BJ (cell line): ENCODE data around the gene ABI2. TPM values are rescaled to one million over a fixed set of nuclear protein-coding genes. Genes with fewer than 3 reads are reported as not detected.

Experiments used
- CTCF ChIA-PET: fragments of 350-600 bp; formaldehyde crosslinking; extraction: SDS; loops from one replicate; lab custom pipeline; 2021; ENCODE audit warnings: antibody characterized with exemption, inconsistent platforms; lab: Yijun Ruan, JAX
- POLR2A ChIA-PET: fragments of 300-600 bp; sonication (Branson Sonifier 250); formaldehyde crosslinking; extraction: SDS; loops from one replicate; lab custom pipeline; 2021; ENCODE audit warnings: antibody characterized with exemption; lab: Charles Lee
- DNase-seq: peaks from one replicate; pipeline ENCODE4 v3.0.0-alpha.2; 2011; ENCODE audit warnings: low read depth
- H3K27me3 ChIP-seq: 2 replicates; pipeline ENCODE4 v1.6.0; 2011; ENCODE audit warnings: low read length; ENCODE audit not compliant: control insufficient read depth, insufficient read depth
- H3K36me3 ChIP-seq: 2 replicates; pipeline ENCODE4 v1.5.1; 2011; ENCODE audit warnings: low read length; ENCODE audit not compliant: control insufficient read depth, insufficient read depth
- H3K4me3 ChIP-seq: 2 replicates; pipeline ENCODE4 v1.5.1; 2011; ENCODE audit warnings: low read depth, mild to moderate bottlenecking, control low read depth, low read length
- polyA minus RNA-seq: library from RNA; depleted of rRNA, polyadenylated mRNA; stranded (reverse); fragments of >200 nt; gene quantifications from 2 replicates; pipeline ENCODE4 v1.2.3, GENCODE V29; 2011; rRNA and poly(A)+ RNA removed
- polyA plus RNA-seq: library from polyadenylated mRNA; depleted of rRNA; stranded (reverse); fragments of >200 nt; gene quantifications from 2 replicates; pipeline ENCODE4 v1.2.3, GENCODE V29; 2011; rRNA removed
- TF ChIP-seq, protein P1 (sequence below): IDR thresholded peaks from 2 replicates; pipeline ENCODE4 v1.5.1; 2011; ENCODE audit warnings: low read depth, mild to moderate bottlenecking, control low read depth, inconsistent platforms, low read length, moderate library complexity; ENCODE audit not compliant: insufficient read depth

The ABI2 gene
- polyA plus RNA-seq (36.1 and 56.2 TPM in 2 replicates), polyA minus RNA-seq (31.3 and 33.4 TPM in 2 replicates)

DNA sequence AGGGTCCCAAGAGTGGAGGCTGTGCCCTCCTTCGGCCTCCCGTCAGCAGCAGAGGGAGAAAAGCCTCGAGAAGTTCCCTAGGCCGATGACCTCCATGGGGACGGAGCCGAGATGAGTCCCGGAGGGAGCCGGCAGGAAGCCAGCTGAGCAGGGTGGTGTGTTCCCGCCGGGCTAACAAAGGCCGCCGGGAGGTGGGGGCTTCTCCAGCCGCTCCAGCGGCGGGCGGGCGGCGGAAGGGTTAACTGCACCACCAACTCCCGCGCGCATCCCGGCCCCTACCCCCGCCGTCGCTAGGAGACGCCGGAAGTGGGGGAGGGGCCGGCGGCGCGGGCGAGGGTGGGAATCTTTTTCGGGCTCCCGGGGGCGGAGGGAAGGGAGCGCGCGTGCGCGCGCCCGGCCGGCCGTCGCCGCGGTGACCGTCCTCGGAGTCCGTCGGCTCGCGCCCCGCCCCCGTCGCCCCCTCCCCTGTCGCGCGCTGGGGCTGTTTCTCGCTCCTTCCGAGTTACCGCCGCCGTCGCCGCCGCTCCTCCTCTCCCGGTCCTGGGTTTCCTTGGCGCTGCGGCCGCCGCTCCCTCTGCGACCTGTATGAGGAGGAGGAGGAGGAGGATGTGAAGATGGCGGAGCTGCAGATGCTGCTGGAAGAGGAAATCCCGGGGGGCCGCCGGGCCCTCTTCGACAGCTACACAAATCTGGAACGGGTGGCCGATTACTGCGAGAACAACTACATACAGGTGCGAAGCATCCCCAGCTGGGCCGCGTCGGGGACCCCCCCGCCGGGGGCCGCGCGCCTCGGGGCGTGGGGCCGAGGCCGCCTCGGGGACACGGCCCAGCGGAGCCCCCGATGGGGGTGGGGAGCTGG lies at the start of gene ABI2:
Gene ABI2, plus strand, starts transcription at position 494 of the 859 bp plus-strand sequence. Its CDS starts 121 bp downstream, at position 615.
- H3K27me3 ChIP-seq: no peaks in the 10 kb centered on the region
- POLR2A ChIA-PET: interaction anchor here (0.6 kb wide), 1 partner anchor 483 kb away, joined by 4 read pairs; no protein-coding TSS in a partner anchor
- H3K4me3 ChIP-seq: peak within 1 kb of the TSS; percentile 74
- DNase-seq: no peak
- CTCF ChIA-PET: no interaction called here
- no peaks in the 10 kb centered on the region for H3K36me3 ChIP-seq
- TF ChIP-seq, protein P1, sequence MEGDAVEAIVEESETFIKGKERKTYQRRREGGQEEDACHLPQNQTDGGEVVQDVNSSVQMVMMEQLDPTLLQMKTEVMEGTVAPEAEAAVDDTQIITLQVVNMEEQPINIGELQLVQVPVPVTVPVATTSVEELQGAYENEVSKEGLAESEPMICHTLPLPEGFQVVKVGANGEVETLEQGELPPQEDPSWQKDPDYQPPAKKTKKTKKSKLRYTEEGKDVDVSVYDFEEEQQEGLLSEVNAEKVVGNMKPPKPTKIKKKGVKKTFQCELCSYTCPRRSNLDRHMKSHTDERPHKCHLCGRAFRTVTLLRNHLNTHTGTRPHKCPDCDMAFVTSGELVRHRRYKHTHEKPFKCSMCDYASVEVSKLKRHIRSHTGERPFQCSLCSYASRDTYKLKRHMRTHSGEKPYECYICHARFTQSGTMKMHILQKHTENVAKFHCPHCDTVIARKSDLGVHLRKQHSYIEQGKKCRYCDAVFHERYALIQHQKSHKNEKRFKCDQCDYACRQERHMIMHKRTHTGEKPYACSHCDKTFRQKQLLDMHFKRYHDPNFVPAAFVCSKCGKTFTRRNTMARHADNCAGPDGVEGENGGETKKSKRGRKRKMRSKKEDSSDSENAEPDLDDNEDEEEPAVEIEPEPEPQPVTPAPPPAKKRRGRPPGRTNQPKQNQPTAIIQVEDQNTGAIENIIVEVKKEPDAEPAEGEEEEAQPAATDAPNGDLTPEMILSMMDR: no peak

DNA sequence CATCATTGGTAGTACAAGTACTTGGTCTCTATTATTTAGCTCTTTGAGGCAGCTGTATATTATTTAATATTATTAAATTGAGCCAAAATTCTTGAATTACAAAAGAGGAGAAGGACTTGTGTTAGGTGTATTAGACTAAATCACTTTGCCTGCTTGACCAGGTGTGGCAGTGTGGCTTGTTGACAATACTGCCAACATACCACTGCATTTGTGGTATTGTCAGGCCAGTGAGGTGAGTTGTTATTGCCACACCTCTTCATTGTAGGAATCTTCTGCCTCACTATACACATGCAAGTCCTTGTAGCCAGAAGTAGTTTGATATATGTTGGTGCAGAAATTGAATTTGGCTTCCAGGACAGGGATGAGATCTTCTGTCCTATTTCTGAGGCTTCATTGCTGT lies 48.9 kb upstream of the ABI2 start:
- H3K4me3 ChIP-seq: no peak overlapping the region
- H3K27me3 ChIP-seq: no peaks in the 10 kb centered on the region
- ChIA-PET CTCF (no interaction called here), POLR2A (no interaction called here)
- DNase-seq: no peak
- TF ChIP-seq, protein P1: no peak
- H3K36me3 ChIP-seq: peaks cover 1% of the 10 kb centered on the region; the same call in 1 of the 2 replicates

DNA sequence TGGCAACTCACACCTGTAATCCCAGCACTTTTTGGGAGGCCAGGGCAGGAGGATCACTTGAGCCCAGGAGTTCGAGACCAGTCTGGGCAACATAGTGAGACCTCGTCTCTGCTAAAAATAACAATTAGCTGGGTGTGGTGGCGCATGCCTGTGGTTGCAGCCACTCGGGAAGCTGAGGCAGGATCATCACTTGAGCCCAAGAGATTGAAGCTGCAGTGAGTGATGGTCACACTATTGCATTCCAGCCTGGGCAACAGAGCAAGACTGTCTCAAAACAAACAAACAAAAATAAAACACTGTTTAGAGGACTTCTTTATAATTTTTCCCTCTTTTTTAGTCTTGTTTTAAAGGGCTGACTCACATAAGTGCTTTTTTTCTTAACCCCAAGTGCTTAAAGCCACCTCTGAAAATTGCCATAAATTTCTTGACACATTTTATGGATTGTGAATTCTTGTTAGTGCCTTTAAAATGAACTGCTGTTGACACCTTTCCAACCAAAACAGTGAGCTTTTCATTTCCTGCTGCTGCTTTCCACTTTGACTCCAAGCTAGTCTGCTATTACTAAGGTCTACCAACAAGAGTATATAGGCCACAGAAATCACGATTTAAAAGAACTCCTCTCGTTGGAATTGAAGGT lies 47.6 kb upstream of the ABI2 start:
- DNase-seq: peak; percentile 23
- CTCF ChIA-PET: interaction anchor here (0.7 to 1.0 kb wide), 2 partner anchors 30 to 535 kb away, joined by 3 read pairs; no protein-coding TSS in a partner anchor

DNA sequence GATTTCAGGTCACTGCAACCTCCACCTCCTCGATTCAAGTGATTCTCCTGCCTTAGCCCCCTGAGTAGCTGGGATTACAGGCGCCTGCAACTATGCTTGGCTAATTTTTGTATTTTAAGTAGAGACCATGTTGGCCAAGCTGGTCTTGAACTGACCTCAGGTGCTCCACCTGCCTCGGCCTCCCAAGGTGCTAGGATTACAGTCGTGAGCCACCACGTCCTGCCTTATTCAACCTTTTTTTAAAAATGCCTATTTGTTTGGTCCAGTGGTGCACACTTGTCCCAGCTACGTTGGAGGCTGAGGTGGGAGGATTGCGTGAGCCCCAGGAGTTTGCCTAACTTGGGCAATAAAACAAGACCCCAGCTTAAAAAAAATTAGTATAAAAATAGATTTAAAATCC lies 46.1 kb upstream of the ABI2 start:
- peaks cover 4% of the 10 kb centered on the region for H3K36me3 ChIP-seq
- ChIA-PET CTCF (no interaction called here), POLR2A (interaction anchor here (0.6 kb wide), 1 partner anchor 9 kb away, joined by 4 read pairs; no protein-coding TSS in a partner anchor)
- TF ChIP-seq, protein P1: no peak
- no peaks in the 10 kb centered on the region for H3K27me3 ChIP-seq
- H3K4me3 ChIP-seq: no peak overlapping the region
- DNase-seq: no peak

More for the DNA sequence above, 47.6 kb upstream of the ABI2 start:
- TF ChIP-seq, protein P1: no peak
- no peaks in the 10 kb centered on the region for H3K27me3 ChIP-seq
- POLR2A ChIA-PET: no interaction called here
- H3K36me3 ChIP-seq: peaks cover 3% of the 10 kb centered on the region
- no peak overlapping the region for H3K4me3 ChIP-seq

DNA sequence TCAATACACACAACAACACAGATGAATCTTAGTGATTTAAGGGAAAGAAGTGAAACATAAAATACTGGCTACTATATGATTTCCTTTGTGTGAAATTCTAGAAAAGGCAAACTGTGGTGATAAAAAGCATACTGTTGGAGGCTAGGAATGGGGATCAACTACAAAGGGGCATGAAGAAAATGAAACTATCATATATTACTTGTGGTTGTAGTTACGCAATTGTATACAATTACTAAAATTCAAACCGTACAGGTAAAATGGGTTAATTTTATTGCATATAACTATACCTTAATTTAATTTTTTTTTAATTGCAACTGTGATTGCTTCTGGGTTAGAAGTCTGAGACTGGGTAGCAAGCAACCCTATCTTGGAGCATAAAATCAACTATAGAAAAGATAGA lies 41.7 kb upstream of the ABI2 start:
- ChIA-PET POLR2A (no interaction called here), CTCF (interaction anchor here (1.3 kb wide), 1 partner anchor 14 kb away, joined by 3 read pairs; no protein-coding TSS in a partner anchor)
- no peak for DNase-seq
- Histone ChIP-seq H3K4me3 (no peak overlapping the region), H3K27me3 (no peaks in the 10 kb centered on the region), H3K36me3 (peaks cover 4% of the 10 kb centered on the region)
- TF ChIP-seq, protein P1: no peak
